ENCODE data around the gene TMIE.
A peak's percentile ranks its signal among the peaks of the same experiment; 100 is the strongest.

TMIE gene

DNA sequence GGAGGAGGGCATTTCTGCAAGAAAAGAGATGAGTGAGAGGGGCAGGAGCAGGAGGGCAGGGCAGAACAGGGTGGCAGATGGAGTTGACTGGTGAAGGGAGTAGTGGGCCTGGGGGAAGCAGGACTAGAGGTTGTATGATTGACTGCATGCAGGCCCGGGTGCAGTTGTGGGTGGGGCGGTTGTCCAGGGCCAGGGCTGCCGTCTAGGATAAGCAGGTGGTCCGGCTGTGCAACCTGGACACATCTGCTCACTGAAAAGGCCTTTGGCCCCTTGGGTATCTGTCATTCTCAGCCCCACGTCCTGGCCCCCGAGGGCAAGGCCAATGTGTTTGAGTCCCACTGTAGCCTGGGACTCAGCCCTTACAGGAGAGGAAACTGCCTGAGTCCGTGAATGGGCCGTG, 33.1 kb upstream of the TMIE start:
- in situ Hi-C loops (cut with HindIII; ENCODE audit: low pct_ligation_motif_present, low pct_unique_long_range_greater_than_20kb, low sequenced_read_pairs), result no loop called here
- no peak for DNase-seq

- in situ Hi-C loops (cut with HindIII; ENCODE audit: low pct_ligation_motif_present, low pct_unique_long_range_greater_than_20kb, low sequenced_read_pairs), result no loop called here
- no peak for DNase-seq
Measured at GRCh38 chr3:46668591-46668990, 32.6 kb upstream of the TMIE start.

DNA sequence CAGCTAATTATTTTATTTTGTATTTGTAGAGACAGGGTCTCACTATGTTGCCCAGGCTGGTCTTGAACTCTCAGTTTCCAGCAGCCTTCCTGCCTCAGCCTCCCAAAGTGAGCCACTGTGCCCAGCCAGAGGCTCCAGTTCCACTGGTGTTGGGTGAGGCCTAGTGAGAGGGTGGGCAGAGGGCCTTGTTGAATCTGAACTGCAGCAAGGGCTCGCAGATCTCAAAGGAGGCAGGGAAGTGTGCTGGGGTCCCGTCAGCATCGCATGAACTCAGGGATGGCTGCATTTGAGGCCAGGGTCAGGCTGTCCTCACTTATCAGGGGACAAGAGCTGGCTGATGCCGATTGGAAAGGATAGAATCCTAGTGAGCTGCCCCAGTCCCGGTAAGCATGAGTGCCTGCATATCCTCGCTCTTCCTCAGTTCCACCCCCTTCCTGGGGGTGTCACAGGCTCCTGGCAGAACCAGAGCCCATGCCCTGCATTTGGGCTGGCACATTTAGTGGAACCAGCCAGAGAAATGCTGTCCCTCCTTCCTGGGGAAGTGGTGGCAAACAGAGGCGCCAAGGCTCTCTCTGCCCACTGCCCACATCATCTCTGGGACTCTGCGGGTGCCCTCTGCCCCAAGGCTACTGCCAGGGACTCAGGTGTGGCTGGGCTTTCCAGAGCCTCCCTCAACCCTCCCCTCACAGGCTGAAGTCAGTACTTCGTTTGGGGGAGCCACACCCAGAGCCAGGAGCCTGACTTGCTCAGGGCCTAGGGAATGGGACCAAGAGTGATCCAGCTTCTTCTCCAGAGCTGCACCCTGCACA, 31.8 kb upstream of the TMIE start:
- no peak for DNase-seq
- in situ Hi-C loops (cut with HindIII; ENCODE audit: low pct_ligation_motif_present, low pct_unique_long_range_greater_than_20kb, low sequenced_read_pairs), result no loop called here

GRCh38 chr3:46670000-46670890, 30.9 kb upstream of the TMIE start:
- in situ Hi-C loops (cut with HindIII; ENCODE audit: low pct_ligation_motif_present, low pct_unique_long_range_greater_than_20kb, low sequenced_read_pairs), result no loop called here
- no peak for DNase-seq

GRCh38 chr3:46670891-46671427, 30.2 kb upstream of the TMIE start:
- in situ Hi-C loops (cut with HindIII; ENCODE audit: low pct_ligation_motif_present, low pct_unique_long_range_greater_than_20kb, low sequenced_read_pairs), result no loop called here
- DNase-seq, result no peak

- DNase-seq, result no peak
- in situ Hi-C loops (cut with HindIII; ENCODE audit: low pct_ligation_motif_present, low pct_unique_long_range_greater_than_20kb, low sequenced_read_pairs), result no loop called here
Measured at GRCh38 chr3:46671541-46672348, 29.4 kb upstream of the TMIE start.

DNA sequence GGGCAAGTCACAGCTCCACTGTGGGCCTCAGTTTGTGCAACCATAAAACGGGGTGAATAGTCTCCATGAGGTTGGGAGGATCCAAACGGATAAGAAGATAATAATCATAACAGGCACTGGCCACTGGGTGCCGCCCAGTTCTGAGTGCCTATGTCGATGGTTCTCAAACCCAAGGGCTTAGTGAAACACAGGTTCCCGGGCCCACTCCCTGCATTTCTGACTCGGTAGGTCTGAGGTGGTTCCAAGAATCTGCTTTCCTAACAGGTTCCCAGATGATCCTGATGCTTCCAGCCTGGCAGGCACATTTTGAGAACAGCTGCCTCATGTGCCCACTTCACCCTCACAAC, 28.9 kb upstream of the TMIE start:
- in situ Hi-C loops (cut with HindIII; ENCODE audit: low pct_ligation_motif_present, low pct_unique_long_range_greater_than_20kb, low sequenced_read_pairs), result no loop called here
- no peak for DNase-seq

DNA sequence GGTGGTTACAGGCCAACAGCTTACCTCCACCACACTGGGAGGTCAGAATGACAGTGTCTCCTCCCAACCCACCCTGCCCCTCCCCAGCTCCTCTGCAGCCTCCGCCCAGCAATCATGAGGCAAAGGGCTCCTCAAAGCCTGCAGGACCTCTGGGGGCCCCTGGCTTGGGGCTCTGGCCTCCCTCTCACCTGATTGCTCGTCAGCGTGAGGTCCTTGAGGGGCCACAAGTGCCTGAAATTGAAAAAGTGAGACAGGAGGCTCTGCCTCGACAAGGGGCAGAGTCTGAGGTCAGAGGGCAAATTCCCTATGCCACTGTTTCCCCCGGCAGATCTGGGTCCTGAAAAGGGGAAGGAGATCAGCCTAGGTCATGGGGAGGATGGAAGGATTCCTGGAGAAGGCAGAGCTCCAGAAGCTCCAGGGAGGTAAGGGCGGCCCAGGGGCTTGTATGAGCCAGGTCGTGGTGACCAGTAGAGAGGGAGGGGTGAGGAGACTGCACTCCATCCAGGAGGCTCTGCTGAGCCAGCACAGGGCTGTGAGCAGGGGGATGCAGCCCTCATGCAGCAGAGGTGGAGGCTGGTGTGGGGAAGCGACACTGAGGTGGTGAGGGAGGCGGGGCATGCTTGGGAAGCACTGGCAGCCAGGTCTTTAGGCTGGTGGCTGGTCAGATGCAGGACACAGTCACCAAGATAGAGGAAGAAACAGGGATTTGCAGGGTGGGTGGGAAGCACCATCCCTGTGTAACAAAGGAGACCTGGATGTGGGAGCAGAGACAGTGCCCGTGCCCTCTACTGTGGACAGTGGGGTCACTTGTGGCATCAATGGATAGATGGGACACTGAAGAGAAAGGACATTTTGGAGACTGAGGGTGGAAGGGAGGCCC, 27.8 kb upstream of the TMIE start:
- no peak for DNase-seq
- in situ Hi-C loops (cut with HindIII; ENCODE audit: low pct_ligation_motif_present, low pct_unique_long_range_greater_than_20kb, low sequenced_read_pairs), result no loop called here

GRCh38 chr3:46674031-46674845, 27.0 kb upstream of the TMIE start:
- DNase-seq, result peak; percentile 7
- in situ Hi-C loops (cut with HindIII; ENCODE audit: low pct_ligation_motif_present, low pct_unique_long_range_greater_than_20kb, low sequenced_read_pairs), result no loop called here

- in situ Hi-C loops (cut with HindIII; ENCODE audit: low pct_ligation_motif_present, low pct_unique_long_range_greater_than_20kb, low sequenced_read_pairs), result no loop called here
- DNase-seq, result no peak
Measured at GRCh38 chr3:46675426-46675825, 25.8 kb upstream of the TMIE start.

GRCh38 chr3:46675843-46676567, 25.2 kb upstream of the TMIE start:
- DNase-seq, result peak; percentile 8
- in situ Hi-C loops (cut with HindIII; ENCODE audit: low pct_ligation_motif_present, low pct_unique_long_range_greater_than_20kb, low sequenced_read_pairs), result no loop called here

DNA sequence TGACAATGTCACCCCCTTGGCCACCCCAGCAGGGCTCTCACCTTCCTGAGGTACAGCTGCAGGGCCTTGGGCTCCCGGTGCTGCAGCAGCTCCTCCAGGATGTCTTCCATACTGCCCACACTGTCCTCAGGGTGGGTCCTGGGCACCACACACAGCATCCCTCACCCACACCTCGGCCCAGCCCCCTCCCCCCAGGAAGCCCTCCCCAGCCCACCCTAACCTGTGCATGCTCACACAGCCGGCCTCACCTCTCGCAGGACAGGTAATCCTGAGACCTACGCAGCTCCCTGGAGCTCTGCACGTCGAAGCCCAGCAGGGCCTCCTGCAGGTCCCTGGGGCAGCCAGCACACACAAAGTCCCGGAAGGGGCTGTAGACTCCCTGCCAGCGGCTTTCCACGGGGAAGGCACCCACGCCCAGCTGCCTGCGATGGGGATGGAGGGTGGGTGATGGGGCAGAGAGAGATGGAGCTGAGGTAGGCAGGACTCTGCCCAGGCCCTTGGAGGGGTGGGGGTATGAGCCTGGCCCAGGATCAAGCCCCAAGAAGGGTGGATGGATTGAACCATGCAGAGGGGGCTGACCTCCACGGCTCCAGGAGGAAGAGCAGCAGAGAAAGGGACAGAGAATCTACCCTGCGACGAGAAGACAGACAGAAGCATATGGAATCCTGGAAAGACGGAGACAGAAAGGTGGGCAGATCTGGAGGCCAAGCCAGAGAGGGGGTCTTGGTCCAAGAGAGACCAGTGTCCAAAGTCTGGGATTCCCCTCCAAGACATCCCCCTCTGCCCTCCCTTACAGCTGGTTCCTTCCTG, 24.4 kb upstream of the TMIE start:
- DNase-seq, result no peak
- in situ Hi-C loops (cut with HindIII; ENCODE audit: low pct_ligation_motif_present, low pct_unique_long_range_greater_than_20kb, low sequenced_read_pairs), result no loop called here

- no peak for DNase-seq
- in situ Hi-C loops (cut with HindIII; ENCODE audit: low pct_ligation_motif_present, low pct_unique_long_range_greater_than_20kb, low sequenced_read_pairs), result no loop called here
Measured at GRCh38 chr3:46677411-46677726, 23.8 kb upstream of the TMIE start.

GRCh38 chr3:46678280-46678679, 22.9 kb upstream of the TMIE start:
- no peak for DNase-seq
- in situ Hi-C loops (cut with HindIII; ENCODE audit: low pct_ligation_motif_present, low pct_unique_long_range_greater_than_20kb, low sequenced_read_pairs), result no loop called here

- DNase-seq, result no peak
- in situ Hi-C loops (cut with HindIII; ENCODE audit: low pct_ligation_motif_present, low pct_unique_long_range_greater_than_20kb, low sequenced_read_pairs), result no loop called here
Measured at GRCh38 chr3:46679681-46680080, 21.5 kb upstream of the TMIE start.

- in situ Hi-C loops (cut with HindIII; ENCODE audit: low pct_ligation_motif_present, low pct_unique_long_range_greater_than_20kb, low sequenced_read_pairs), result no loop called here
- no peak for DNase-seq
Measured at GRCh38 chr3:46680298-46680826, 20.8 kb upstream of the TMIE start.

All from ACHN (cell line).